ENCODE measurements around the gene SMPD3.
A peak's percentile ranks its signal among the peaks of the same experiment; 100 is the strongest.

The SMPD3 gene

DNA sequence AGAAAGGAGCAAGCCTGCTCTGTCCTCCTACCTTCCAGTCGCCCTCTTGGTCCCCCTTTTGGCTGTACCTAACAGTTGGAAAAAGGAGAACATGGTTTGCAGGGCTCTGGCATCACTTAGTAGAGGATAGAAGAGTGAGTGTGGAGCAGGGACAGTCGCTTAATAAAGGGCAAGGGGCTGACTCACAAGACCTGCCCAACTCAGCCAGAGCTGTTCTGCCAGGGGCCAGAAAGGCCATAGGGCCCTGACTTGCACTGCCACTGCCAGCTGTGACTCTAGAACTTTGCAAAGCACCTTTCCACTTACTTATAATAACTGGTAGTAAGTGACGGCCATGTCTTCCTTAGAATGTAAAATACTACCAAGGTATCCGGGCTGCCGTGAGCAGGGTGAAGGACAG is 124.0 kb downstream of the SMPD3 start:
- Mint-ChIP-seq H3K27ac (no peak overlapping the region), H3K4me3 (no peak overlapping the region)

DNA sequence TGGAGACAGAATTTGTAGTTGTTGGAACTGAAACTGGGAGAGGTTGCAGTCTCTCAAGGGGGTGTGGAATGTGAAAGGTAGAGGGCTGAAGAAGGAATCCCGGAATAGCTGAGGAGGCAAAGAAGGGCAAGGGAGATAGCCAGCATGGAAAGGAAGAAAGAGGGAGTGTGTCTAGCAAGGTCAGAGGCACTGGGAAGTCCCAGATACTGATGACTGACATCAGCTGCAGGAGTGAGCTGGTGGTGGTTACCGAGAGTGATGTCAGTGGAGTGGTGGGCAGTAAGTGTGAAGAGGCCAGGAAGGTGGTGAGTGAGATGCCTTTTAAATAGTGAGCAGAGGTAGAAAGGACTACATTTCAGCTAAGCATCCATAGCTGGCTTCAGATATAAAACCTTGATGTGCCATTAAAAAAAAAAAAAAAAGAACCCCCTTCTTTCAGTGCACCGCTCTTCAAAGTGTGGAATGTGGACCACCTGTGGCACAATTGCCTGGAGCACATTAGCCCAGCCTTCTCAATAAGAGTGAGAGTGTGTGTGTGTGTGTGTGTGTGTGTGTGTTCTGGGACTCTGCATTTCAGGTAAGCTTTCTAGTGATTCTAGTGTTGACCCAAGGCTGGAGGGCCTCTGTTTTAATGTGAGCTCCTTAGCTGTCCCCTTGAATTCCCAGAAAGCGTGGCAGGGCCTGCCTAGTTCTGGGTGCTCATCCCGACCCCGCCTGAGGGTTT is 129.0 kb downstream of the SMPD3 start:
- H3K27ac Mint-ChIP-seq, result peak overlapping the region in 1 of 2 donors; percentile 86
- H3K27me3 Mint-ChIP-seq, result no peaks in the 10 kb centered on the region
- DNase-seq, result peak; percentile 60 to 79
- H3K4me3 Mint-ChIP-seq, result peak overlapping the region; percentile 63 to 70
- ATAC-seq, result peak; percentile 100
- peaks cover 36% of the 10 kb centered on the region for H3K4me1 Mint-ChIP-seq
- no peaks in the 10 kb centered on the region for H3K9me3 Mint-ChIP-seq

More for the DNA sequence above, 124.0 kb downstream of the SMPD3 start:
- H3K27me3 Mint-ChIP-seq, result no peaks in the 10 kb centered on the region
- H3K9me3 Mint-ChIP-seq, result no peaks in the 10 kb centered on the region
- DNase-seq, result no peak
- H3K4me1 Mint-ChIP-seq, result peaks cover 41% of the 10 kb centered on the region
- ATAC-seq, result no peak

DNA sequence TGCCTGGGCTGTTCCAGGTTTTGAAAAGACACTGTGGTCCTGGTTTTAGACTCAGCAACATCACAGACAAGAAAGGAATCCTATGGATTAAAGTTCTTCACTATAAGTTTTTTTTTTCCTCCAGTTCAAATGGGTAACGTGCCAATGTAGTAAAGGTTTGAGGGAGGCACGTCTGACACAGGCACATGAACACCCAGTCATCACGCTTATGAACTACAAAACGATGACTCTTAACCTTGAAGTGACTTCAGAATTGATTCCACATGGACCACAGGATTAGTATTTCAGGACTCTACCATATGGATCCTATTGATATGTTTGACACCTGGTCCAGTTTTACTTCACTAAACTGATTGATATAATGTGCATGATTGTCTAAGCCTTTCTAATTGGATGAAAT is 135.2 kb downstream of the SMPD3 start:
- no peaks in the 10 kb centered on the region for H3K9me3 Mint-ChIP-seq
- no peaks in the 10 kb centered on the region for H3K27me3 Mint-ChIP-seq
- ATAC-seq, result no peak
- H3K4me1 Mint-ChIP-seq, result peaks cover 46% of the 10 kb centered on the region
- H3K4me3 Mint-ChIP-seq, result peak overlapping the region in 1 of 2 donors; percentile 42
- DNase-seq, result no peak
- no peak overlapping the region for H3K27ac Mint-ChIP-seq

DNA sequence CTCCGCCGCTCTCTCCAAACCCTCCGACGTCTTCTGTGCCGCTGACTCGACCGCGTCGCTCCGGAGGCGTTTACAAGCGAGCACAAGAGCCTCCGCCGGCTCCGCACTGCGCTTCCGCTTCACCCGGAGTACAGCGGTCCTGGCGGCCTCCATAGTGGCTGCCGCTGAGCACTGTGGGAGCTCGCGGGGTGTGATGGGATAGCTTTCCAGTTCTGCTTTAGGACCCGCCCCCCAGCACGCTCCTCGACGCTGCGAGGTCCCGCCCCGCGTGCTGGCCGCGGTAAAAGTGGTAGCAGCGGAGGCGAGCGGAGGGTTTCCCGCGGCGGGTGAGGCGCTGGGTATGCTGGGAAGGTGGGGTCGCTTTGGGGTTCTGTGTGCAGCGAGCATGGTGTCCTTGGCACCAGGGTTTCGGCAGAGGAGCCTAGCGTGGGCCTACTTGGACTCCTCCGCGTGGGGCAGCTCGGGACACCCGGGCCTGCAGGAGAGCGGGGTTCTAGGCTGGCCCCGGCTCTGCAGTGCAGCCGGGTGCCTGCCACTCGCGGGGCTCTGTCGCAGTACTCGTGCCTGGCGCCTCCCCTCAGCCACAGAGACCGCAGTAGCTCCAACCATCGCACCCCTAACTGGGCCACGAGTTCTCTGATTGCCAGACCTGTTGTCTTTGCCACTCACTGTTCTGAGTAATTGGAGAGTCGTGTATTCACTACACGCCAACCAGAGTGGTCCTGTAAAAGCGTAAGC is 137.4 kb downstream of the SMPD3 start, which contains the start of the genes PRMT7 and SLC7A6OS:
Gene PRMT7, plus strand, starts transcription at position 246 of the 738 bp plus-strand sequence. CDS start 4,961 bp downstream, outside the sequence.
Gene SLC7A6OS, minus strand, starts transcription at position 173 of the 738 bp plus-strand sequence. Its CDS starts 20 bp downstream, at position 153.
- Mint-ChIP-seq H3K27ac (peak within 1 kb of the TSS; percentile 89 to 92), H3K27me3 (no peaks in the 10 kb centered on the region), H3K4me1 (peaks cover 52% of the 10 kb centered on the region), H3K9me3 (no peaks in the 10 kb centered on the region), H3K4me3 (peak within 1 kb of the TSS; percentile 88 to 98)
- peak; percentile 89 to 93 for DNase-seq
- peak; percentile 99 for ATAC-seq

DNA sequence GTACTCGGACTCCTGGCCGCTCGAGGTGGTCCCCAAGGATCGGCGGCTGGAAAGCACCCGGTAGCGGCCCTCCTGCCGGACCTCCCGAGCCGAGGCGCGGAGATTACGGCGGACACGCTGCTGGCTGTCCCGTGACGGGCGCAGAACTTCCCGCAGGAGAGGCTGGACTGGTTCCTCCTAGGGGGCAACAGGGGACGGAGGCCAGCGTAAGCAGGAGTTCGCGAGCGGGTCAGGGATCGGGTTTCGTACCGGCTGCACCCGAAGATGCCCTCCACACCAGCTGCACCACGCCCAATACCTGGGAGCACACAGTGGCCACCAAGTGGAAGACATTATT is 137.9 kb downstream of the SMPD3 start:
- Mint-ChIP-seq H3K9me3 (no peaks in the 10 kb centered on the region), H3K4me3 (peak overlapping the region; percentile 88 to 98), H3K27ac (peak overlapping the region; percentile 89 to 92), H3K27me3 (no peaks in the 10 kb centered on the region), H3K4me1 (peaks cover 51% of the 10 kb centered on the region)
- ATAC-seq (no peak), DNase-seq (peak in 1 of 2 donors; percentile 13)

DNA sequence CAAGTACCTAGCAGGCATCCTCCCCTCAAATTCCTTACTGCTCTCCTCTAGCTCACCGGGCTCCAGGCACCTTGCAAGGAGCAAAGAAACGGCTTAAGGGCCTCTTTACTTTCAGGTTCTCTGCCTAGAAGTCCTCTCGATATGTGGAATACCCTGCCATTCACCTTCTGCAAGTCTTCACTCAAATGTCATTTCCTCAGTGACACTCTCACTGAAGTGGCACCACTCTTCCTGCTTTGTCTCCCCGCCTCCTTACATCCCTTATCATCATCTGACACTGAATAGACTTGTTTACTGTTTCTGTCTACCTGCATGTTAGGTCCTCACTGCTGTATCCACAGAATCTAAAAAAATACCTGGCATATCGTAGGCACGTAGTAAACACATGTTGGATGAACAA is 138.5 kb downstream of the SMPD3 start:
- H3K9me3 Mint-ChIP-seq, result no peaks in the 10 kb centered on the region
- H3K27ac Mint-ChIP-seq, result peak overlapping the region; percentile 89 to 92
- ATAC-seq (no peak), DNase-seq (no peak)
- no peaks in the 10 kb centered on the region for H3K27me3 Mint-ChIP-seq
- H3K4me3 Mint-ChIP-seq, result peak overlapping the region; percentile 88 to 98
- H3K4me1 Mint-ChIP-seq, result peaks cover 53% of the 10 kb centered on the region
